ENCODE measurements around the gene UNC5A.

UNC5A gene

GRCh38 chr5:176817369-176817840 lies 7.0 kb downstream of the UNC5A start (continued):
- TF ChIP-seq ZNF645 (tag by site-specific recombination; IDR thresholded peaks at IDR 0.05) (no peak), PBX3 (CRISPR knock-in tag; IDR thresholded peaks at IDR 0.05) (0 out of 2 replicates have a peak, but pooled peaks have one; percentile 32), ZNF391 (tag by site-specific recombination; IDR thresholded peaks at IDR 0.05; ENCODE audit: borderline replicate concordance, low read depth) (no peak), ZNF248 (tag by site-specific recombination; IDR thresholded peaks at IDR 0.05) (no peak)

- Histone ChIP-seq H3K9me3 (ENCODE audit: control insufficient read depth, insufficient read depth, low read depth, low read length) (no peaks in the 10 kb centered on the region), H3K27ac (ENCODE audit: extremely low read depth, low read depth, low read length) (no peak overlapping the region), H3K4me3 (ENCODE audit: low read depth, low read length) (peak overlapping the region; percentile 36), H3K4me1 (ENCODE audit: control insufficient read depth, insufficient read depth, low read length) (no peaks in the 10 kb centered on the region), H3K36me3 (ENCODE audit: control insufficient read depth in 2 of 2, insufficient read depth in 1 of 2, low read length in 2 of 2) (no peaks in the 10 kb centered on the region)
- POLR2A ChIA-PET: no interaction called here
- CTCF ChIA-PET: interaction anchor here (3.5 kb wide), 1 partner anchor 157 kb away, joined by 25 read pairs; no protein-coding TSS in a partner anchor
- TF ChIP-seq ZNF558 (tag by site-specific recombination; IDR thresholded peaks at IDR 0.05) (no peak), ZNF202 (tag by site-specific recombination; IDR thresholded peaks at IDR 0.05; ENCODE audit: borderline replicate concordance) (no peak), PBX3 (CRISPR knock-in tag; IDR thresholded peaks at IDR 0.05) (no peak), ZNF449 (tag by site-specific recombination; IDR thresholded peaks at IDR 0.05) (no peak), ZNF416 (tag by site-specific recombination; IDR thresholded peaks at IDR 0.05) (no peak), KLF10 (tag by site-specific recombination; IDR thresholded peaks at IDR 0.05) (no peak), ZNF704 (tag by site-specific recombination; IDR thresholded peaks at IDR 0.05) (no peak), ZNF175 (tag by site-specific recombination; IDR thresholded peaks at IDR 0.05) (no peak), WT1 (tag by site-specific recombination; IDR thresholded peaks at IDR 0.05) (no peak), ZNF433 (tag by site-specific recombination; IDR thresholded peaks at IDR 0.05; ENCODE audit: low read depth) (no peak), ZBTB11 (tag by site-specific recombination; conservative IDR thresholded peaks at IDR 0.05; ENCODE audit: low read depth) (no peak), GLIS1 (tag by site-specific recombination; IDR thresholded peaks at IDR 0.05) (no peak), ZBTB8A (tag by site-specific recombination; IDR thresholded peaks at IDR 0.05) (peak; percentile 92), ZNF561 (tag by site-specific recombination; IDR thresholded peaks at IDR 0.05; ENCODE audit: borderline replicate concordance) (no peak; the same call in 1 of the 2 replicates), ZNF146 (tag by site-specific recombination; IDR thresholded peaks at IDR 0.05) (no peak), KLF9 (tag by site-specific recombination; IDR thresholded peaks at IDR 0.05; ENCODE audit: low read depth) (no peak), ZNF140 (tag by site-specific recombination; IDR thresholded peaks at IDR 0.05) (no peak), ZNF521 (tag by site-specific recombination; IDR thresholded peaks at IDR 0.05) (no peak), ZNF692 (tag by site-specific recombination; IDR thresholded peaks at IDR 0.05) (no peak), ZFHX2 (tag by site-specific recombination; conservative IDR thresholded peaks at IDR 0.05) (peak; percentile 96), IKZF3 (tag by site-specific recombination; IDR thresholded peaks at IDR 0.05) (no peak), KLF1 (tag by site-specific recombination; IDR thresholded peaks at IDR 0.05) (0 out of 2 replicates have a peak, but pooled peaks have one; percentile 21)
These were observed 7.5 kb downstream of the UNC5A start for GRCh38 chr5:176817841-176818377.
